ENCODE results near the gene SNAI3. TPM values are rescaled to one million over a fixed set of nuclear protein-coding genes. Genes with fewer than 3 reads are reported as not detected.

SNAI3 gene
- total RNA-seq, 4 donors from 2014 or later = 0.14 to 0.43 TPM; not detected in 2

DNA sequence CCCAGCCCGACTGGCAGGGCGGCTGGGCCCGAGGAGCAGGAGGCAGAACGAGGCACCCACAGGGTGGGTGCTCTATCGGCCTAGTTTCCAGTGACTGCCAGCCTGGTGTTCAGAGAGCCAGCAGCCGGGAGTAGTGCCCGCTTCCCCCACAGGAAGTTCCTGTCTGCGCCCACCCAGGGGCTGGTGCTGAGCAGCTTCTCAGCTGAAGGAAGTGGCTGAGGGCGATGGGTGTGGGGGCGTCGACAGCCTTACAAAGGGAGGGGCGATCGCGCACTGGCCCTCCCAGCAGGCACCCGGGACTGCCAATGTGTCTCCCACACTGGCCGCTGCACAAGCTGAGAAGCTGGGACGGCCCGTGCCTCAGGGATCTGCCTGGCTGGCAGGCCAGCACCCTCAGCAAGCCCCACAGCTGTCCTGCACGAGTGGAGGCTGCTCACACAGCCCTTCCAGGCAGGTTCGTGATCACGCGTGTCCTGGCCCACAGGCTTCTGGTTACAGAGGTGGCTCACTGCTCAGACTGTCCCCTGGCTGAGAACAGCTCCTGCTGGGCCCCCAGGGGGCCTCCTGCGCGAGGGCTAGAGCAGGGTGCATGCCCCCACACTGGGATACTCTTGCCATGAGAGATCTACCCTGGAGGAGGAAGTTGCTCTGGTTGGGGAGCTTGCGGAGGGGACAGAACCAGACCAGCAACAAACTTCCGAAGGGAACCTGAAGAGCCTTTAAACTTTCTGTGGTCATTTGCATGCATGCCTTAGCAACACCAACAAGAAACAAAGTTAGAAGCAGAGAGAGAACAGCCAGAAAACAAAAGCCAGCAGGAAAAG lies 17.4 kb upstream of the SNAI3 start:
- peaks cover 5 to 16% of the 10 kb centered on the region in 2 donors for H3K4me1 ChIP-seq
- no peaks in the 10 kb centered on the region for H3K27me3 ChIP-seq
- H3K9me3 ChIP-seq = no peaks in the 10 kb centered on the region
- no peak overlapping the region for H3K4me3 ChIP-seq
- no peak overlapping the region for H3K27ac ChIP-seq
- intact Hi-C loops (cut with DNase I; ENCODE audit: low total_unique reads) = no loop called here
- DNase-seq = no peak
- TF ChIP-seq POLR2A (IDR thresholded peaks at IDR 0.05) = no peak
- no peaks in the 10 kb centered on the region for H3K36me3 ChIP-seq

DNA sequence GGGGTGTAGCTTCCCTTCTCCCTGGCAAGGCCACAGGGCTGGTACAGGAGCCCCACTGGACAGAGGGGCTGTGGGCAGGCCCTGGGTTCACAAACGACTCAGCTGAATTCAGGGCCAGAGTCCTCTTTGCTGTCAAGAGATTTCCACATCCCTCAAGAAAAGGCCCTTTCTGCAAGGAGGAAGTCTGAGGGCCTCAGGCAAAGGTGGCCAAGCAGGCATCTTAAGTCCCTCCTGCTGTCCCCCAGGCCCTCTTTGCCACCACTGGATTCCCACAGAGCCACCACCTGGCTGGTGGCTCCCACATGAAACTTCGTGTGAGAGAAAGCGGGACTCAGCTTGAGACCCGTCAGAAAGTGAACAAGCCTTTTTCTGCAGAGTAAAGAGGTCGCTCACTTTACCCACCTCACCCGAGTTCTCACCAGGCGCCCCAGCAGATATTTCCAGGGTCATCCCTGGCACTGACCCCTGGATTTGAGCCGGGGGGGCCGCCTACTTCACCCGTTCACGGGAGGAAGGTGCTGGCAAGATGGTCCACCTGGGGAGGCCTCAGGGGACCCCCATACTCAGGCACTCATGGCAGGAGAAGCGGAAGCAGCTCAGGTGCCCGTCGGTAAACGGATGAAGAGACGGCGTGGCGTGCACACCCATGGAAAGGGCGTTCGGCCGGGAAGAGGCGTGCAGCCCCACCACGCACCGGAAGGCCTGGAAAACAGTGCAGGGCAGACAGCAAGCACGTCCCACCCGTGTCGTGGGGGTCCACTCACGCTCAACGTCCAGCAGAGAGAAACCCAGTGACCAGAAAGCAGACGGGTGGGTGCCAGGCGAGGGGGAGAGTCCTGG lies 16.3 kb upstream of the SNAI3 start:
- Histone ChIP-seq H3K9me3 (no peaks in the 10 kb centered on the region), H3K27me3 (no peaks in the 10 kb centered on the region), H3K27ac (no peak overlapping the region), H3K4me1 (peaks cover 5 to 16% of the 10 kb centered on the region in 2 donors), H3K36me3 (no peaks in the 10 kb centered on the region), H3K4me3 (no peak overlapping the region)
- TF ChIP-seq, protein P1, sequence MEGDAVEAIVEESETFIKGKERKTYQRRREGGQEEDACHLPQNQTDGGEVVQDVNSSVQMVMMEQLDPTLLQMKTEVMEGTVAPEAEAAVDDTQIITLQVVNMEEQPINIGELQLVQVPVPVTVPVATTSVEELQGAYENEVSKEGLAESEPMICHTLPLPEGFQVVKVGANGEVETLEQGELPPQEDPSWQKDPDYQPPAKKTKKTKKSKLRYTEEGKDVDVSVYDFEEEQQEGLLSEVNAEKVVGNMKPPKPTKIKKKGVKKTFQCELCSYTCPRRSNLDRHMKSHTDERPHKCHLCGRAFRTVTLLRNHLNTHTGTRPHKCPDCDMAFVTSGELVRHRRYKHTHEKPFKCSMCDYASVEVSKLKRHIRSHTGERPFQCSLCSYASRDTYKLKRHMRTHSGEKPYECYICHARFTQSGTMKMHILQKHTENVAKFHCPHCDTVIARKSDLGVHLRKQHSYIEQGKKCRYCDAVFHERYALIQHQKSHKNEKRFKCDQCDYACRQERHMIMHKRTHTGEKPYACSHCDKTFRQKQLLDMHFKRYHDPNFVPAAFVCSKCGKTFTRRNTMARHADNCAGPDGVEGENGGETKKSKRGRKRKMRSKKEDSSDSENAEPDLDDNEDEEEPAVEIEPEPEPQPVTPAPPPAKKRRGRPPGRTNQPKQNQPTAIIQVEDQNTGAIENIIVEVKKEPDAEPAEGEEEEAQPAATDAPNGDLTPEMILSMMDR (IDR thresholded peaks at IDR 0.05) = no peak
- TF ChIP-seq POLR2A (IDR thresholded peaks at IDR 0.05) = no peak
- DNase-seq = no peak
- intact Hi-C loops (cut with DNase I; ENCODE audit: low total_unique reads) = no loop called here

DNA sequence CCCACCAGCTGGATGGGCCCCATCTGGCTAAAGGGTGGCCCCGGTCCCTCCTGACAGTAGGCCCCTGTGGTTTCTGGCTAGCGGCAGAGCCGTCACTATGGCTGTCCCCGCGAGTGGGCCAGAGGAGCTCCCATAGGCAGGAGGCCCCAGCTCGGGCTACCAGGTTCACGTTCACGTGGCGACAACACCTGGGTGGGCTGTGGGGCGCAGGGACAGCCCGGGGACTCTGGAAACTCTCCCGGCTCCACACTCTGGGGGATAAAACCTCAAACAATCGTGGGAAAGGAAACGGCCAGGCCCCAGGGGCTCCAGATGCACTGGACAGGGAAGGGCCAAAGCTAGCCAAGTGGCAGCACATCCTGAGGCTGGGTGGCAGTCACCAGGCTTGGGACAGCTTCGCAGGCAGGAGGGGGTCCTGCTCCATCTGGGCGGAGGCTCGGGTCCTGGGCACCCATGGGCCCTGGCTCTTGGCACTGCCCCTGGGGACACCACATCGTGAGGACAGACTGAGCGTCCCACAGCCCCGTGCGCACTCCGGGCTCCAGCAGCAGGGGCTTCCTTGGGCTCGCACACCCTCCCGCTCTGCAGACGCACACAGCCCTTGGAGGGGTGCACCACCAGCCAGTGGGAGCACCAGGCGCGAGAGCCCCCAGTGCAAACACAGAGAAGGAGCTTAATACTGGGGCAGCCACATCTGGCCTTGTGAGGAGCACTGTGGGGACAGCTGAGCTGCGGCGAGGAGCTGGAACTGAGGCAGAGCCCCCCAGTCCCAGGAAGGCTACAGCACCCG lies 15.5 kb upstream of the SNAI3 start:
- no peak for DNase-seq
- H3K27ac ChIP-seq = peak overlapping the region in 1 of 2 donors; percentile 39
- intact Hi-C loops (cut with DNase I; ENCODE audit: low total_unique reads) = no loop called here
- H3K9me3 ChIP-seq = no peaks in the 10 kb centered on the region
- no peaks in the 10 kb centered on the region for H3K36me3 ChIP-seq
- no peaks in the 10 kb centered on the region for H3K27me3 ChIP-seq
- no peak for TF ChIP-seq POLR2A (IDR thresholded peaks at IDR 0.05)
- TF ChIP-seq, protein P1 (IDR thresholded peaks at IDR 0.05) = no peak
- peaks cover 0 to 11% of the 10 kb centered on the region in 2 donors for H3K4me1 ChIP-seq
- no peak overlapping the region for H3K4me3 ChIP-seq

DNA sequence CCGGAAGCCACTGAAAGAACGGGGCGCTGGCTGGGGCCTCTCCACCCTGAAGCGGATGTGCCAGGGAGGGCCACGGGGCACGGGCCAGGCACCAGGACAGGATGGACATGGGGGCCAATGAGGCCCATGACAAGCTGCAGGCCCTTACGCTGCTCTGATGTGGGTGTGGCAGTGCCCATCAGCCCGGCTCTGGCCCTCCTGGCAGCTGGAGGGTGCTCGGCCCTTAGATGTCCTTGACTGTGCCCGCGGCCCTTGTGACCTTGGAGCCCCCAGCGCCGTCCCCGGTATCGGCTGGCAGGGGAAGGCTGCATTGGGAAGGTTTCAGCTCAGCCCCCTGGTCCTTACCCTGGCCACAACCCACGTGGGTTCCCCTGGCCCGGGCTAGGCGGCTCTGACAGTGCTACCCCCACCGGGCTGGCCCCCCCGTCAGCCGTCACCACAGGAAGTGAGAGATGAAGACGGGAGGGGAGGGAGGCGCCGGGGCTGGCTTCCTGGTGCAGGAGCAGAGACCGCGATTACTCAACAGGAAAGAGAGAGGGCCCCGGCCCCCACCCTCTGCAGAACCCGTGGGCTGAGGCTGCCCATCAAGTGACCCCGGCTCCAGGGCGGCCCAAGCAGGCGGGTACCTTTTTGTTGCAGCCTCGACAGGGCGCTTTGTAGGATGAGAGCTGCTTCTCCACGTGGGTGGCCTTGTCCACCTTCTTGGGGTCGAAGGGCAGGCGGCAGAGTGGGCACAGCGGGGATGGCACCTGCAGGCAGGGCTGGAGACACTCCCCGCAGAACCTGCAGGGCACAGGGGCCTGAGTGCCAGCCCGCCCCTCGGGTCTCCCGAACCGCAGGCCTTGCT lies 14.6 kb upstream of the SNAI3 start:
- H3K27ac ChIP-seq = peak overlapping the region in 1 of 2 donors; percentile 39
- TF ChIP-seq POLR2A (IDR thresholded peaks at IDR 0.05) = no peak
- TF ChIP-seq, protein P1 (IDR thresholded peaks at IDR 0.05) = no peak
- H3K4me1 ChIP-seq = peaks cover 0 to 11% of the 10 kb centered on the region in 2 donors
- H3K4me3 ChIP-seq = no peak overlapping the region
- H3K9me3 ChIP-seq = no peaks in the 10 kb centered on the region
- intact Hi-C loops (cut with DNase I; ENCODE audit: low total_unique reads) = no loop called here
- peak; percentile 62 to 81 for DNase-seq
- H3K27me3 ChIP-seq = no peaks in the 10 kb centered on the region
- no peaks in the 10 kb centered on the region for H3K36me3 ChIP-seq

DNA sequence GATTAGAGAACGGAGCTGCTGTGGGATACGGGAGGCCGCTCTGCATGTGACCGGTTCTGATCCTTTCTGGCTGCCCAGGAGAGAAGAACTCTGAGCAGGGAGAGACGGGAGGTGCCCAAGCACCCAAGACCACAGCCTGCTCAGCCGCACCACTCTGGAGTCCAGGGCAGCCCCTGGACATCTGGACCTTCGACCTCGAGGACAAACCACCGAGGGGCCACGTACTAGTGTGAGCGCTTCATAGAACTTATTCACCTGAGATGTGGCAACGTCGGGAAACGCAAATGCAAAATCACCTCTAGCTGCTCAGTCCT lies 14.0 kb upstream of the SNAI3 start:
- no peaks in the 10 kb centered on the region for H3K36me3 ChIP-seq
- no peak overlapping the region for H3K4me3 ChIP-seq
- no peak for DNase-seq
- H3K4me1 ChIP-seq = peaks cover 0 to 6% of the 10 kb centered on the region in 2 donors
- H3K9me3 ChIP-seq = no peaks in the 10 kb centered on the region
- H3K27ac ChIP-seq = no peak overlapping the region
- TF ChIP-seq POLR2A (IDR thresholded peaks at IDR 0.05) = no peak
- TF ChIP-seq, protein P1 (IDR thresholded peaks at IDR 0.05) = no peak
- H3K27me3 ChIP-seq = no peaks in the 10 kb centered on the region
- intact Hi-C loops (cut with DNase I; ENCODE audit: low total_unique reads) = no loop called here

Measured in uterus (tissue), 4 donors.